ENCODE results near the gene ST3GAL6. TPM values are rescaled to one million over a fixed set of nuclear protein-coding genes. Genes with fewer than 3 reads are reported as not detected.
A peak's percentile ranks its signal among the peaks of the same experiment; 100 is the strongest.

The ST3GAL6 gene
- total and polyA plus RNA-seq, 4 donors = 17.3 to 79.7 (median 29.4) TPM

DNA sequence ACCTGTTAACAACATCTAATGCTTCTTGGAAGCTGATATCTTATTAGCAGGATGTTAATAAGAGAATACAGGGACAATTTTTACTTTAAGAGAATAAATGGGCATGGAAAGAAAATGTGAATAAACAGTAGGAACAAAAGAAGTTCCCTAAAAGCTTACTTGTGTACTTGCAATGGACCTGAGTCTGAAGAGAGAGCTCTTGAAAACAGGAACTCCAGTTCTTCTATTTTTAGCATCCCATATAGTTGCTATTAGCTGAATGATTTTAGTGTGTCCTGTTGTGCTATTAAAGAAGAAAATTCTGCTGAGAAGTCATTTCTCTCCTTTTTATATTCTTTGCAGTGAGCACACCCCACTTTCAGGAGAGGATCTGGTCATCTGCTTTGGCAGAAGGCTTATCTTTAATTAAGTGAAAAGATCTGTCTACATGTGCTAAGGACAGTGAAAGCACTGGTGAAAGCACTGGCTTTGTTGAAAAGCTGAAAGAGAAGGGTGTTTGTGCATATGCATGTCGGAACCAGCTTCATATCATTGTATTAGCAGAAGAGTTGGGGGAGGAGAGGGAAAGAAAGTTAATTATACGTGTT is 1.4 kb upstream of the ST3GAL6 start:
- H3K36me3 ChIP-seq (ENCODE audit: control insufficient read depth in 4 of 4, insufficient read depth in 3 of 4, low read depth in 1 of 4, low read length in 3 of 4) = no peaks in the 10 kb centered on the region
- no peaks in the 10 kb centered on the region for H3K27me3 ChIP-seq (ENCODE audit: control insufficient read depth in 4 of 4, insufficient read depth in 4 of 4, low read length in 3 of 4)
- no peak for TF ChIP-seq ATF3 (IDR thresholded peaks at IDR 0.05)
- TF ChIP-seq RAD21 (IDR thresholded peaks at IDR 0.05) = no peak
- no peak for TF ChIP-seq GABPA (IDR thresholded peaks at IDR 0.05 in 1 of 2, conservative IDR thresholded peaks at IDR 0.05 in 1 of 2)
- TF ChIP-seq, protein P1, sequence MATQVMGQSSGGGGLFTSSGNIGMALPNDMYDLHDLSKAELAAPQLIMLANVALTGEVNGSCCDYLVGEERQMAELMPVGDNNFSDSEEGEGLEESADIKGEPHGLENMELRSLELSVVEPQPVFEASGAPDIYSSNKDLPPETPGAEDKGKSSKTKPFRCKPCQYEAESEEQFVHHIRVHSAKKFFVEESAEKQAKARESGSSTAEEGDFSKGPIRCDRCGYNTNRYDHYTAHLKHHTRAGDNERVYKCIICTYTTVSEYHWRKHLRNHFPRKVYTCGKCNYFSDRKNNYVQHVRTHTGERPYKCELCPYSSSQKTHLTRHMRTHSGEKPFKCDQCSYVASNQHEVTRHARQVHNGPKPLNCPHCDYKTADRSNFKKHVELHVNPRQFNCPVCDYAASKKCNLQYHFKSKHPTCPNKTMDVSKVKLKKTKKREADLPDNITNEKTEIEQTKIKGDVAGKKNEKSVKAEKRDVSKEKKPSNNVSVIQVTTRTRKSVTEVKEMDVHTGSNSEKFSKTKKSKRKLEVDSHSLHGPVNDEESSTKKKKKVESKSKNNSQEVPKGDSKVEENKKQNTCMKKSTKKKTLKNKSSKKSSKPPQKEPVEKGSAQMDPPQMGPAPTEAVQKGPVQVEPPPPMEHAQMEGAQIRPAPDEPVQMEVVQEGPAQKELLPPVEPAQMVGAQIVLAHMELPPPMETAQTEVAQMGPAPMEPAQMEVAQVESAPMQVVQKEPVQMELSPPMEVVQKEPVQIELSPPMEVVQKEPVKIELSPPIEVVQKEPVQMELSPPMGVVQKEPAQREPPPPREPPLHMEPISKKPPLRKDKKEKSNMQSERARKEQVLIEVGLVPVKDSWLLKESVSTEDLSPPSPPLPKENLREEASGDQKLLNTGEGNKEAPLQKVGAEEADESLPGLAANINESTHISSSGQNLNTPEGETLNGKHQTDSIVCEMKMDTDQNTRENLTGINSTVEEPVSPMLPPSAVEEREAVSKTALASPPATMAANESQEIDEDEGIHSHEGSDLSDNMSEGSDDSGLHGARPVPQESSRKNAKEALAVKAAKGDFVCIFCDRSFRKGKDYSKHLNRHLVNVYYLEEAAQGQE (IDR thresholded peaks at IDR 0.05) = no peak
- no peak for TF ChIP-seq SP1 (IDR thresholded peaks at IDR 0.05)
- H3K27ac ChIP-seq (ENCODE audit: low read depth in 1 of 2, low read length in 2 of 2) = peak overlapping the region in 1 of 2 donors; percentile 19
- DNase-seq (ENCODE audit: low spot score) = no peak
- no peak overlapping the region for H3K4me3 ChIP-seq (ENCODE audit: low read depth in 1 of 3, low read length in 3 of 3)
- no peak overlapping the region for H3K9ac ChIP-seq (ENCODE audit: low read depth in 1 of 2, low read length in 2 of 2)
- 63% methylated on average over 2 of the region's 2 CpGs for WGBS
- no peaks in the 10 kb centered on the region for H3K9me3 ChIP-seq (ENCODE audit: control insufficient read depth in 4 of 4, low read length in 3 of 4)
- H3K4me1 ChIP-seq (ENCODE audit: control insufficient read depth in 4 of 4, insufficient read depth in 4 of 4, low read length in 3 of 4) = peaks cover 11 to 39% (median 17%) of the 10 kb centered on the region in 4 donors

GRCh38 chr3:98763819-98764418 is 779 bp downstream of the ST3GAL6 start:
- WGBS = 66% methylated on average over 5 of the region's 5 CpGs
- Histone ChIP-seq H3K36me3 (ENCODE audit: control insufficient read depth in 4 of 4, insufficient read depth in 3 of 4, low read depth in 1 of 4, low read length in 3 of 4) (peaks cover 0 to 5% (median 0%) of the 10 kb centered on the region in 4 donors), H3K4me1 (ENCODE audit: control insufficient read depth in 4 of 4, insufficient read depth in 4 of 4, low read length in 3 of 4) (peaks cover 11 to 35% (median 17%) of the 10 kb centered on the region in 4 donors), H3K4me3 (ENCODE audit: low read depth in 1 of 3, low read length in 3 of 3) (no peak overlapping the region), H3K27me3 (ENCODE audit: control insufficient read depth in 4 of 4, insufficient read depth in 4 of 4, low read length in 3 of 4) (no peaks in the 10 kb centered on the region), H3K27ac (ENCODE audit: low read depth in 1 of 2, low read length in 2 of 2) (peak overlapping the region in 1 of 2 donors; percentile 64), H3K9ac (ENCODE audit: low read depth in 1 of 2, low read length in 2 of 2) (no peak overlapping the region), H3K9me3 (ENCODE audit: control insufficient read depth in 4 of 4, low read length in 3 of 4) (no peaks in the 10 kb centered on the region)
- DNase-seq (ENCODE audit: low spot score) = no peak
- TF ChIP-seq CTCF (IDR thresholded peaks at IDR 0.05; ENCODE audit: low read depth, low read length, missing input control) (no peak), GABPA (IDR thresholded peaks at IDR 0.05 in 1 of 2, conservative IDR thresholded peaks at IDR 0.05 in 1 of 2) (no peak), RXRA (IDR thresholded peaks at IDR 0.05) (no peak), EGR1 (IDR thresholded peaks at IDR 0.05; ENCODE audit: low read depth in 2 of 2) (no peak), HNF4A (conservative IDR thresholded peaks at IDR 0.05) (no peak), RAD21 (IDR thresholded peaks at IDR 0.05) (no peak), HNF4G (IDR thresholded peaks at IDR 0.05) (no peak), FOXA2 (IDR thresholded peaks at IDR 0.05) (no peak), FOXA1 (IDR thresholded peaks at IDR 0.05) (no peak), TAF1 (conservative IDR thresholded peaks at IDR 0.05) (no peak), ZBTB33 (IDR thresholded peaks at IDR 0.05) (no peak), YY1 (IDR thresholded peaks at IDR 0.05) (no peak), ATF3 (IDR thresholded peaks at IDR 0.05) (no peak), NR2F2 (IDR thresholded peaks at IDR 0.05) (no peak)
- TF ChIP-seq, protein P1 (IDR thresholded peaks at IDR 0.05) = no peak
- TF ChIP-seq, protein P2, sequence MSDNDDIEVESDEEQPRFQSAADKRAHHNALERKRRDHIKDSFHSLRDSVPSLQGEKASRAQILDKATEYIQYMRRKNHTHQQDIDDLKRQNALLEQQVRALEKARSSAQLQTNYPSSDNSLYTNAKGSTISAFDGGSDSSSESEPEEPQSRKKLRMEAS (IDR thresholded peaks at IDR 0.05) = no peak

Measured in liver (tissue), 9 donors.